ENCODE data around the gene DET1. TPM values are rescaled to one million over a fixed set of nuclear protein-coding genes. Genes with fewer than 3 reads are reported as not detected.
"Not testable (repeated sequence)": the region's sequence is repeated elsewhere in the genome, so short reads cannot be mapped to it uniquely, and the experiment has no call there.

DET1 gene
- total RNA-seq, 1 donor from 2014 or later = 1.8 TPM

DNA sequence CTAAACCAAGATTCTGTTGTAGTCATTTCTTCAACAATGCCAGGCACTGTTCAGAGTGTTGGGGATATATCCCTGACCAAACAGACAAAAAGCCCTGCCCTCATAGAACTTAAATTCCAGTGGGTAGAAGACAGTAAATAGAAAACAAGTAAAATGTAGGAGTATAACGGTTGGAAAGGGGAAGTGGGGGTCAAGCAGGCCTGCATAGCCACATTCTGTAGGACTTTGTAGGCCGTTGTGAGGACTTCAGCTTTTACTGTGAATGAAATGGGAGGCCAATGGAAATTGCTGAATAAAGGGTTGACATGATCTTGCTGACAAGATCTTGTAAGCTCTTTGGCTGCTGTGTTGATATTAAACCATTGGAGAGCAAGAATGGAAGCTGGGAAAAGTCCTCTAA, 77.2 kb downstream of the DET1 start:
- ATAC-seq = no peak
- no peak for DNase-seq (ENCODE audit: low spot score)

DNA sequence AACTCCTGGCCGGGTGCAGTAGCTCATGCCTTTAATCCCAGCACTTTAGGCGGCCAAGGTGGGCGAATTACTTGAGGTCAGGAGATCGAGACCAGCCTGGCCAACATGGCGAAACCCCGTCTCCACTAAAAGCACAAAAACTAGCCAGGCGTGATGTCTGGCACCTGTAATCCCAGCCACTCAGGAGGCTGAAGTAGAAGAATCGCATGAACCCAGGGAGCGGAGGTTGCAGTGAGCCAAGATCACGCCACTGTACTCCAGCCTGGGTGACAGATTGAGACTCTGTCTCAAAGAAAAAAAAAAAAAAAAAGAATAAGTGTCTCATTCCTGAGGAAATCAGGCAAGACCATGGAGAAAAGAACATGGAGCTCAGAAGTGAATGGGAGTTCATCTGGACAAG, 77.8 kb downstream of the DET1 start:
- ATAC-seq; DNase-seq (ENCODE audit: low spot score): not testable (repeated sequence)

DNA sequence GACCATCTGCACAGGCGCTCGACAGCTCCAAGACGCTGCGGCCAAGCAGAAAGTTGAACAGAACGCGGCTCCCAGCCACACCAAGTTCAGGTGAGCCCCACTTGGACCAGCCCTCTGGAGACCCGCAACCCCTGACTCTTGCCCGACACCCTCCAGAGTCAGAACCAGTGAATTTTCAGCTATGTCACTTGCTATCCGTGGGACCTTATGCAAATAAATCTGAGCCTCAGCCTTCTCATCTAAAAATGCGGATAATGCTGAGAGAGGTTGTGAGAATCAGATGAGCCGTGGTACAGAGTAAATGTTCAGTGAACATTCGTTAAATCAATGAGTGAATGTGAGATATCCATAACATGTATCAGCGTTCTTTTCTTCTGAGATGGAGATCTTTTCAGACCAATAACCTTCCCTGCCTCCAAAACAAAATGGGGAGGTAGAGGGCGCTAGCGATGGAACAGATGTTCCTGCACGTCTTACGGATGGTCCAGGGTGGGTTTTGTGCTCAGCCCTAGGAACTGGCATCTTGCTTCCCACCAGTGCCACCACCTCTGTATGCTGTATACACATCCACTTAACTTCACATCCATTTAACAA, 78.4 kb downstream of the DET1 start:
- no peak for ATAC-seq
- no peak for DNase-seq (ENCODE audit: low spot score)

DNA sequence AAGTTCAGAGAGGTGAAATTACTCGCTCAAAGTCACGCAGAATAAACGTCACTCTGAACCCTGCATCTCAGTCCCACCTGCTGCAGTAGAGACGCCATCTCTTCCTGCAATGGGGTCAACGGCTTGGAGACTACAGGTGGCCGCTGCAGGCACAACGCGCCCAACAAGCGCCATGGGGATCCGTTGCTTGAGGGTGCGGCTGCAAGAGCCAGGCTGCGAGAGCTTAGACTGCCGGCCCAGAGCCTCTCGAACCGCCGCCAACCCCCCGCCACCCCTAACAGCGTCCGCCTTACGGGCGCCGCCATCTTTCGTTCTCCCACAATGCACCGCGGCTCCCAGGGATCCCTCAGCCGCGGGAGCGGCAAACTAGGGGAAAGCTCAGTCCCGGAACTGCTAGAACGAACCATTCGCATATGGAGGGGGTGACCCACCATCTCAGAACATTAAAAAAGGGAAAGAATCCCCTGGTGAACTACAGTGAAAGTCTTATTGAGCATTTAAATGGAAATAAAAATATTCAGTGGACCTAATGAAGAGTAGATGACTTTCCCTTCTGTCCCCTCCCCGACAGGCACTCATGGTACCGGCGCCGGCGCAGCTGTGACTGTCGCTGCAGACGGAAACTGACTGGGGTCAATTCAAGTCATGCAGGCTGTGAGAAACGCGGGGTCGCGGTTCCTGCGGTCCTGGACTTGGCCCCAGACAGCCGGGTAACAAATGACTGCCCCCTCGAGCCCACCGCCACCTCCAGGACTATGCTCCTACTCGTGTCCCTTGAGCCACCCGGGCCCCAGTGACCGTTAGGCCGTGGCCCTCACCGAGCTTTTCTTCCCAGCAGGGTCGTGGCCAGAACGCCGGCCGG, 79.2 kb downstream of the DET1 start, which contains the start of the genes MRPL46 and MRPS11:
Gene MRPL46 (minus strand): TSS at position 316 of the 862 bp plus-strand sequence. CDS start 11 bp downstream, at position 305.
Gene MRPS11 (plus strand): TSS at position 636 of the 862 bp plus-strand sequence. CDS start 10 bp downstream, at position 646.
- ATAC-seq = peak; percentile 94
- DNase-seq (ENCODE audit: low spot score) = peak; percentile 92

DNA sequence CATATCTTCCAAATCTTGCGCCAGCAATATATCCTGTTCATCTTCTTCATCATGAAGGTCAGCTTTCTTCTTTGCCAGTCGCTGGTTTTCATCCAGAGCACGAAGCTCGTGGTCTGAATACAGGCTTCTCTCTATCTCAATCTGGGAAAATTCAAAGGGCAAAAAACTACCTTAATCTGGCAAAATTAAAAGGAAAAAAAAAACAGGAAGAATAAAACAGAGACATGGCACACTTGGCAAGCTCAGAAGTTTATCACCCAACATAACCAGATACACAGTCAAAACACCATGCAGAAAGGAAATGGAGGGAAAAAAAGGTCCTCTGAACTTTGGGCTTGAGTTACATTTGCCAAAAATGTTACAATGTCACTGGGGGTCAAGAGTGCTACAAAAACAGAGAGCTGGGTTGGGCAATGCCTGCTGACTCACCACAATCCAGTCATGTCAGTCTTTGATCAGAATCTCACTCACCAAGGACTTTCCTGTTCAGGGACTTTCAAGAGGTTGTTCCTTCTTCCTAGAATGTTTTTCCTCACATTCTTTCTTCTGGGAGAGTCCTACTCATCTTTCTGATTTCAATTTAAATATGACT, 80.8 kb downstream of the DET1 start:
- ATAC-seq (peak; percentile 67), DNase-seq (ENCODE audit: low spot score) (peak; percentile 82)

GRCh38 chr15:88463870-88464532, 82.5 kb downstream of the DET1 start:
- DNase-seq (ENCODE audit: low spot score) (no peak), ATAC-seq (no peak)

Other genes starting within 250 kb of the DET1 start
- gene MRPL46, start 79.3 kb downstream of the DET1 start, total RNA-seq = 35.1 TPM
- 34.5 TPM for gene MRPS11, start 79.0 kb downstream of the DET1 start, total RNA-seq
- 7.1 TPM for gene AEN, start 74.7 kb upstream of the DET1 start, total RNA-seq
- 5.7 TPM for gene ISG20, start 92.3 kb upstream of the DET1 start, total RNA-seq